NCI-H1092 (cell line): Measurements from ENCODE around the gene ITPKC.
"Not testable (repeated sequence)": the region's sequence is repeated elsewhere in the genome, so short reads cannot be mapped to it uniquely, and the experiment has no call there.

ENCODE experiments used
- DNase-seq: peaks from one replicate; lab custom pipeline; 2025; lab: John Stamatoyannopoulos, UW

The ITPKC gene

GRCh38 chr19:40717325-40717879 lies 490 bp downstream of the ITPKC start:
- DNase-seq: no peak

GRCh38 chr19:40717880-40718773 lies 1.2 kb downstream of the ITPKC start:
- no peak for DNase-seq

GRCh38 chr19:40718774-40719391 lies 2.0 kb downstream of the ITPKC start:
- DNase-seq: no peak

- no peak for DNase-seq
Measured at GRCh38 chr19:40719414-40719894, 2.5 kb downstream of the ITPKC start.

- DNase-seq: no peak
Measured at GRCh38 chr19:40721140-40721486, 4.2 kb downstream of the ITPKC start.

- DNase-seq: no peak
Measured at GRCh38 chr19:40721936-40722661, 5.2 kb downstream of the ITPKC start.

GRCh38 chr19:40723661-40724254 lies 6.8 kb downstream of the ITPKC start:
- DNase-seq: no peak

- DNase-seq: no peak
Measured at GRCh38 chr19:40724315-40724714, 7.4 kb downstream of the ITPKC start.

GRCh38 chr19:40724855-40725254 lies 7.9 kb downstream of the ITPKC start:
- no peak for DNase-seq

GRCh38 chr19:40726279-40726678 lies 9.4 kb downstream of the ITPKC start:
- no peak for DNase-seq

- DNase-seq: not testable (repeated sequence)
Measured at GRCh38 chr19:40730065-40730464, 13.2 kb downstream of the ITPKC start.

- DNase-seq: not testable (repeated sequence)
Measured at GRCh38 chr19:40732304-40732703, 15.4 kb downstream of the ITPKC start.

- no peak for DNase-seq
Measured at GRCh38 chr19:40733149-40733548, 16.2 kb downstream of the ITPKC start.

- DNase-seq: no peak
Measured at GRCh38 chr19:40735013-40735771, 18.3 kb downstream of the ITPKC start.

GRCh38 chr19:40736661-40737060 lies 19.7 kb downstream of the ITPKC start:
- DNase-seq: no peak

GRCh38 chr19:40737102-40737644 lies 20.3 kb downstream of the ITPKC start:
- no peak for DNase-seq

GRCh38 chr19:40739030-40739839 lies 22.3 kb downstream of the ITPKC start:
- DNase-seq: no peak

- DNase-seq: no peak
Measured at GRCh38 chr19:40739871-40740703, 23.2 kb downstream of the ITPKC start.

- no peak for DNase-seq
Measured at GRCh38 chr19:40740747-40741146, 23.8 kb downstream of the ITPKC start.
